ENCODE results near the gene LEKR1.

LEKR1 gene

GRCh38 chr3:157094751-157095480 is 268.8 kb downstream of the LEKR1 start:
- H3K36me3 ChIP-seq, result no peaks in the 10 kb centered on the region
- no peak for TF ChIP-seq CTCF (IDR thresholded peaks at IDR 0.05; ENCODE audit: low read depth, low read length)
- H3K27ac ChIP-seq, result no peak overlapping the region
- no peaks in the 10 kb centered on the region for H3K9me3 ChIP-seq (ENCODE audit: severe bottlenecking)
- no peak for DNase-seq
- H3K4me3 ChIP-seq (ENCODE audit: low read depth, low read length), result no peak overlapping the region
- H3K27me3 ChIP-seq (ENCODE audit: insufficient read depth, low read depth, severe bottlenecking), result no peaks in the 10 kb centered on the region

Data from WERI-Rb-1 (cell line).